NCI-H1436 (cell line): ENCODE measurements around the gene DACH1.

Experiments used
- DNase-seq: peaks from one replicate; lab custom pipeline; 2025; lab: John Stamatoyannopoulos, UW

The DACH1 gene

GRCh38 chr13:71702253-71702652 is 164.8 kb downstream of the DACH1 start:
- DNase-seq: no peak

DNA sequence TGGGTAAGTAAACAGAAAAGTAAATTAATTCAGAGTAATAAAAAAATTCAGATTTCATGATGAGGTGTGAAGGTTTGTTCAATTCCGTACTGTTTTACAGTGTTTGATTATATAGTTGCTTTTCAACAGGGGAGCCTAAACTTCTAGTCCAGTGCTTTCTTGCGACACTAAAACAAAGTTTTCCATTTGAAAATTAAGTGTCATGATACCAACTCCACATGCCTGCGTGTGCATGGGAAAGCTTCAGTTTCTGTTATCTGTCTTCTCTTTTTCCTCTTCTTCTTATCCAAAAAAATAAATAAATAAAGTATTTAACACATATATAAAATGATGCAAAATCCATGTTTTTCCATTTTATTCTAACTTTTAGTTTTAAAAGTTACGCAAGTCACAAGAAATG is 165.3 kb downstream of the DACH1 start:
- DNase-seq: no peak

GRCh38 chr13:71699342-71699741 is 167.7 kb downstream of the DACH1 start:
- DNase-seq: no peak

DNA sequence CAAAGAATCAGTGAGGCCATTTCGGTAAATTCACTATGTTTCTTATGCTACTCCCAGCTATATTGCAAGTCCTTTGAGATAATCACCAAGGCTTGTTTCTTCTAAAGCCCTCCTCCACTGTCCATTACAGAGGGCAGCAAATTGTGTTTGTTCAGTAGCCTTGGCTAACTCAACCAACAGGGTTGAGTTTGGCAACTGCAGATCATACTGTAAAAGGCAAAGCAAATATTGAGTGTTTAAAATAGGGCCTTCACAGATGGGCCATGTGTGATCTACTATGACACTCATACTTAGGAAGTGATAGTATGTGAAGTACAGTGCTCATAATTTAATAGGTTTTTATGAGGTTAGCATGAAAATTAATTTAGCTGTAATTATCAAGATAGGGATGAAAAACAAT is 171.3 kb downstream of the DACH1 start:
- DNase-seq: no peak

DNA sequence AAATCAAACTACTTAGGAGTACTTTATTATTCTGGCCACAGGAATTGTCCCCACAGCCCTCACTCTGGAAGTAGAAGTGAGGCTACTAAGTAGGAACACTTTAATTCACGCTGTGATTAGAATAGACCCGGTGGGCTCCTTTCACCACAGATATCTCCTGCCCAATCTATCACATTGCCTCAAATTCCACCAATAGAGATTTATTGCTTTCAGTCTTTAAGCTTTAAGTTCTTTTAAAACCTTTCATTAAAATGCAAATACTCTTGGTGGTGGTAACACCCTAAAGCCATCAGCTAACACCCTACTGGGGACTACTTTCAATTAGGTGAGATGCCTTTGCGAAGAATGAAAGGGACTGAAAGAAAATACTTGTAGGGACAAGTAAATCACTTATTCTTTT is 181.9 kb downstream of the DACH1 start:
- DNase-seq: no peak

DNA sequence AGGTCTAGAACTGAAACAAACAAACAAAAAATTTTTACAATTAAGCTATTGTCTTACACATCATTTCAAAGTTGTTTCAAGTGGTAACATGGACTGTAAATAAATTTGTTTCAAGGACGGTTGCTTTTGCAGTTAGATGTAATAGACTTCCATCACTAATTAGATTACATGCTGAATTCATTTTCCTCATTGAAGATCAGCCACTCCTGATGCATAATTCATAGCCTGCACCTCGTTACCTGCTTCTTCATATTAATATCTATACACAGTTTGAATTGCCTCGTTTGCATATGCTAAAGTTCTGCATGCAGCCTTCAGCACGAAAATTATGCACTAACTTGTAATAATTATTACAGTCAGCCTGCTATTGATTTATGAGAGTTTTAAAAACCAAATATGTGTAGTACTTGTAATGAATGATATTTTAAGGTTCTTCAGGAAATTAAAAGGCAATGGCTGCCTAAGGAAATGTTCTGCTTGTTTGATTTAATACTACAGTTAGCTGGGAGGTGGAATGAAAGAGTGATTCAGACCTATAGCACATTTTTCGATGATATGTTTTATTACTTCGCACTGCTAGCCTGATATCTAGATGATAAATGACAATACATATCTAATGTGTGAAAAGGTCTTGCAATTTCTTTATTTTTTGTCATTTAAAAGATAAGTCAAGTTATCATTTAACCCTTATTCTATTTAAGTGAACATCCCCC is 184.9 kb downstream of the DACH1 start:
- no peak for DNase-seq

DNA sequence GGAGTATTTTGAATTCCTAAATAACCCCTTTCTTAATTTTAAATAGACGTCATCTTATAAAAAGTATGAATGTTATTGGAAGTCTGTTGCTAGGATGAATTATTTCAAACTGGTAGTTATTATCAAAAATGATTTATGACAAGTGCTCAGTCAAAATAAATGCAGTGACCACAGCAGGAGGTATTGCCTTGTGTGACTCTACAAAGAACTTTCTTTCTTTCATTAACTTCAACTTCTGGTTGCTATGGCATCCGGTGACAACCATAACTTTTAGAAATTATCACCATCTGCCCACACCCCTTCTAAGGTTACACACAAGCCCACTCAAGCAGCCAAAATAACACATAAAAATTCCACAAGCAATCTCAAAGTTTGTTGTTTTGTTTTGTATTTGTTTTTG is 189.9 kb downstream of the DACH1 start:
- no peak for DNase-seq

DNA sequence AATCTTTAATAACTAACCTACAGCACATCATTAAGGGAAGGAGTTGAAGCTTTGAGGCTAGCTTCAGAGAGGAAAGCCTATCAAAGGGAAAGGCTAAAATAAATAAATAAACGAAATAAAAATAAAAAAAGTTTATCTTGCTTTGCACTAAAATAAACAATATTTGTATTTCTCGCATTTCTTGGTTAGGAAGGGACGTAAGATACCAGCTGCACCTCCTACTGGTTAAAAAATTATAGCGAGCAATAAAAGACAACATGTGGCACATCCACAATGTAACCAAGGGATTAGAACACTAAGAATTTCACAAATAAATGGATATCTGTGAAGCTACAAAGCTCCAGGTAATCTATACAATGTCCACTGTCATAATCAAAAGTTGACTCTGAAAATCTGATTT is 194.5 kb downstream of the DACH1 start:
- DNase-seq: no peak

DNA sequence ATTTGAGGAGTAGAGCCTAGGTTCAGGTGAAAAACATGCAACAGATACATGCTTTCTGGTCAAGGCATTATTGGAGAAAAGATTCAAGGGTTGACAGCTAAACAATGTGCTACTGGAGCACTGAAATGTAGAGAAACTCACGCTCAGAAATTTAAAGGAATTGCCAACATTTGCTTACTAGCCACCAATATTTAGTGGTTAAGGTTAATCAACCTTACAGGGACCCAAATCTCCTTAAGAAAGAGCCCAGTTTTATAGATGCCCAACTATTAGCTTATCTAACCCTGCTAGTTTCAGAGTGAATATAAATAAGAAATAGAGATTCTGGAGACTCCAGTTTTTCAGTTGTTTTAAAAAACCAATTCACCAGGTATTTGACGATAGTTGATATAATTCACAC is 203.6 kb downstream of the DACH1 start:
- no peak for DNase-seq

- no peak for DNase-seq
Measured at GRCh38 chr13:71661921-71662320, 205.1 kb downstream of the DACH1 start.

DNA sequence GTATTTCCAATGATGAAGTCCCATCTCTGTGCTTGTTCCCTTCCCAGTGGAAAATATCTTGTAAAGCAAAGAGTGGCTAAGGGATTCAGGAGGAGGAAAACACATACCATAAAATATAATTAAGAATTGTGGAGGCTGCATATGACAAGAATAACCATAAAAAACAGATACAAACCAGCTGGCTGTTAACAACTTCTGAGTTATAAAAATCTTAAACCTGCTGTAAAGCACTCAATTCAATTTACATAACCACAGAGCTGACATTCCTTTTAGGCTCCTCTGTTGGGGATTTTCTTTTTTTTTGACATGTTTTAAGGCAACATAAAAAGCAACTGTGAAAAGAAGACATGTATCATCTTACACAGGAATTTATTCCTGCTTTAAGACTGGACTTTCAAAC is 207.6 kb downstream of the DACH1 start:
- no peak for DNase-seq

GRCh38 chr13:71645467-71645866 is 221.5 kb downstream of the DACH1 start:
- DNase-seq: no peak

DNA sequence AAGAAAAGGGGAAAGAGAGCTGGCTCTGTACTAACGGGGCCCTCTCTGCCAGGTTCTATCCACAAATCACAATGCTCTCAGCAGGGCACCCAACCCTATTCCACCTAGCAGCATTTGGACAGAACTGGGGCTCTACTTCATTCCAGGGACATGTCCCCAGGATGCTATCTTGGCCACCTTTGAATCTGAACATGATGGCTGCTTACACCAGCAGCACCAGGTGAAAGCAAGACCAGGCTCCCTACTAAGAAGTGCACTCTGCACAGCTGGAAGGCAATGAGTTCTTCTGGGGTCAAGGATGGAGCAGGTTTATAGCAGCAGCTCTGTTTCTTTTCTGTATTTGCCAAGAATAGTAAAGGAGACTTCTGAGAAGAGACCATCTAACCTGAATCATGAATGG is 222.4 kb downstream of the DACH1 start:
- DNase-seq: no peak

- no peak for DNase-seq
Measured at GRCh38 chr13:71643448-71643860, 223.6 kb downstream of the DACH1 start.

DNA sequence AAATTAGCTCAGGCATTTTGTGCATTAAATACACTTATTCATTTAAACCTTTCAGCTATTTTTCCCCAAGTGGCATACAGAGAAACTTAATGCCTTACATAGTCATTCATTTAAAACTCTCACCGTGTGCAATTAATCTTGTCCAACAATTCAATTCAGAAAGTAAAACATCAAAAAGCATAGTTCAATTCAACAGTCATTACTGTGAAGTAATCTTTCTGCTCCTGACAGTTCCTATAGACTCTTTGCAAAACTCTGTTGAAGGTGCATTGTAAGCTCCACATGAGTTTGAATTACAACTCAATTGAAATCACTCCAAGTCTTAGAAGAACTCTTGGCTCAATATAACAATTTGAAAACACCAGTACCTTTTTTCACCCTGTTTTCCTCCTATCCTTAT is 228.3 kb downstream of the DACH1 start:
- DNase-seq: no peak

- DNase-seq: no peak
Measured at GRCh38 chr13:71634602-71635443, 232.2 kb downstream of the DACH1 start.

DNA sequence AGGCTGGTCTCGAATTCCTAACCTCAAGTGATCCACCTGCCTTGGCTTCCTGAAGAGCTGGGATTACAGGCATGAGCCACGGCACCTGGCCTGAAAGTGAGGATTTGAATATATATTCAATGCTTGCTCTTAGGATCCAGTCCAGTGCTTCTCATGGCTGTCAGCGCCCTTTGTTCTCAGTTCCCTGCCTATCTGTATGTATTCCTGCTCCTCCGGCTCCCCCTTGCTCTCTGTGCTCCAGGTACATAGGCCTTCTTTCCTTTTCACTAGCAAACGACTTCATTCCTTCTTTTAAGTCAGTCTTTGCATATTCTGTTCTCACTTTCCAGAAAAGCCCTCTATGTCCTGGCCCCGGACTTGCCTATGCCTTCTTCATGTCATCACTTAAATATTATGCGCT is 232.8 kb downstream of the DACH1 start:
- no peak for DNase-seq

DNA sequence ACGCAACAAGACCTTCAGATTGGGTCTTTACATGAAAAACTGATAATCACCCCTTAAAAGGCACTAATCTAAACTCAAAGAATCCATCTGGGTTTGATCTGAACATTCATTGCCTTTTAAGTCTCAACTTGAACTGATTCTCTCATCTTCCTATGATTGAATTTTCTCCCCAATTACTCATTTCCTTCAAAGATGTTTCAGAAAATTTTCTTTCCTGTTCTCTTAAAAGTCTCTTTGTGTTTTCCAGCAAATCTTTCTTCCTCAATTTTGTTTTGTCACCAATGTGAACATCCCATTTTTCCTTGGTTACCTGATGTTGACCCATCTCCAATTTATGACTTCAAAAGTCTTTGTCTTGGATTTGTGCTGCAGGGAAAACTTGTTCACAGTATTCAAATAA is 234.3 kb downstream of the DACH1 start:
- DNase-seq: no peak

DNA sequence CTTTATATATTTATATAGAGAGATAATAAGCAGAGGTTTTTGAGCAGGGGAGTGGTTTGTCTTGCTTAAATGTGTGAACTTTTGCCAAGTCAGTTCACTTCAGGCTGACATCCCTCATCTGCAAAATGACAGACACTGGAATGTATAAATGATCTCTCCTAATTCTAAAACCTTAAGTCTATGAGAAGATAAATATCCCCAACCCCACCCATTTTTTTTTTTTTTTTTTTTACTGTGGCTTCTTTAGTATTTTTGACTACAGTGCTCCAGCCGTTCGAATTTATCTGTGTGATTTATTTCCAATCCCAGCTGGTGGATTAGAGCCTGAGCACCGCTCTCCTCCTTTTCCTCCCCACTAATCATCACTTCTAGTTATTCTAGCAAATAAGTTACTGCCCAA is 234.8 kb downstream of the DACH1 start:
- no peak for DNase-seq

DNA sequence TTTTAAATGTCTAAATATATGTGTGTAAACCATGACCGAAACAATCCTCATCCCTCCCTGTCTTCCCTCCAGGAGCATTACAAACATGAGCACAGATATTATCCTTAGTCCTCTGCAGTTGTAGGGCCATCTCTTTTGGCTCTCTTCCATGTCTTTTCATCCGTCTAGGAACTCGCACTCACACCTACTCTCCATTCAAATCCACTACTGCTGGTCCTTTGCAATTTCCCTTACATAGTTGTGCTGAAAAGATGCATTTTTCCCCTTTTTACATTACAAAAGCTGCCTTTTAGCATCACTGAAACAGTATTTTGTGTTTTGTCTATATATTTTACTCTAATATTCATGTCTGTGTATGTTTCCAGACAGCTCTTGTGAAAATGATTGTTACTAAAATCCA is 237.8 kb downstream of the DACH1 start:
- no peak for DNase-seq

DNA sequence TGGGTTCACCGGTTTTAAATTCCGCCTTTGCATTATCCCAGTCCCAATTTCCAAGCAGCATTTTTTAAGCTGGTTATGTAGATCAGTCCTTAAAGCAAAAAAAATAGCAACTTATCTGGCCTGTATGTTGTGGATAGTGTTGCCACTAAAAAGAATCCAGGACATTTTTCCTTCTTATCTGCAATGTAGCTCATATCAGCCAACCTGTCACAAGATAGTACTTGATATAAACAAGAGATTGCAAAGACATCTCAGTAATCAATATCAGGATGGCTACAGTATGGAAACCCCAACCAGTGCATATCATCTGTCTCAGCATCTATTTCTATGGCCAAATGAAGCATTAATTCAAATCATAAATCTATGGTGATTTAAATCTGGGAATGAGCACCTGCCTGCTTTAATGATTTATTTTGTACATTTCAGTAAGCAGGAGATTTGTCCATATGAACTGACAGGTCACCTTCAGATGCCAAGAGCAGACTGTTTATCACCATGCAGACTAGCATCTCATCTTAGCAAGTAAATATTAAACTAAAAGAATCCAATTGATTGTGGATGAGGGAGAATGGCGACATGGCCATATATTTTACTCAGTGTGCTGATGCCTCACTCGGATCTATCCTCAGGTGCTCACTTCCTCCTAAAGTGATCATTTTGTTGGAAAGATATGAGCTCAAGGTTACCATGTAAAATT is 240.4 kb downstream of the DACH1 start:
- no peak for DNase-seq

- DNase-seq: no peak
Measured at GRCh38 chr13:71625694-71626093, 241.3 kb downstream of the DACH1 start.
